CD4-positive, CD25-positive, alpha-beta regulatory T cell (primary cell): ENCODE results near the gene RELT. TPM values are rescaled to one million over a fixed set of nuclear protein-coding genes. Genes with fewer than 3 reads are reported as not detected.

Experiments
- ATAC-seq, 2 donors: fragments of 150-1000 bp; cut with Tn5 transposase; one replicate each; pipeline ENCODE4 v1.10.0; 2021; ENCODE audit warnings: low read depth in 2 of 2, moderate number of reproducible peaks in 2 of 2, moderate library complexity in 1 of 2
- DNase-seq, 3 donors: peaks; one replicate each; pipeline versions ENCODE4 v3.0.0 to v3.0.0-alpha.2; 2012 to 2022; ENCODE audit warnings: mixed read lengths in 1 of 3
- H3K27ac ChIP-seq: one replicate; pipeline ENCODE4 v1.7.0; 2013; ENCODE audit warnings: mild to moderate bottlenecking, low read length; ENCODE audit not compliant: insufficient read depth, poor library complexity, severe bottlenecking
- H3K27me3 ChIP-seq: one replicate; pipeline ENCODE4 v1.7.0; 2013; ENCODE audit warnings: low read length; ENCODE audit not compliant: control insufficient read depth, insufficient read depth
- H3K36me3 ChIP-seq: one replicate; pipeline ENCODE4 v1.7.0; 2013; ENCODE audit warnings: mild to moderate bottlenecking, low read length, moderate library complexity; ENCODE audit not compliant: control insufficient read depth, insufficient read depth
- H3K4me1 ChIP-seq: 2 replicates; pipeline ENCODE4 v1.7.0; 2013; ENCODE audit warnings: mild to moderate bottlenecking, low read length; ENCODE audit not compliant: insufficient read depth, control insufficient read depth, poor library complexity, severe bottlenecking
- H3K4me3 ChIP-seq: one replicate; pipeline ENCODE4 v1.7.0; 2013; ENCODE audit warnings: low read depth, mild to moderate bottlenecking, low read length, moderate library complexity
- H3K9me3 ChIP-seq, 2 experiments: 1 replicate in 1 of 2; 2 replicates in 1 of 2; pipeline ENCODE4 v1.7.0; 2013; ENCODE audit warnings: low read length in 2 of 2, mild to moderate bottlenecking in 1 of 2, moderate library complexity in 1 of 2; ENCODE audit not compliant: control insufficient read depth in 2 of 2
- H3K27ac Mint-ChIP-seq, 3 donors: one replicate each; pipeline ENCODE4 v1.8.0; 2020 to 2022; ENCODE audit warnings: mild to moderate bottlenecking in 3 of 3, mixed read lengths in 3 of 3, moderate library complexity in 2 of 3
- H3K27me3 Mint-ChIP-seq: one replicate; pipeline ENCODE4 v1.8.0; 2022; ENCODE audit warnings: mild to moderate bottlenecking, mixed read lengths
- H3K36me3 Mint-ChIP-seq: one replicate; pipeline ENCODE4 v1.8.0; 2020; ENCODE audit warnings: mixed read lengths
- H3K4me1 Mint-ChIP-seq, 4 donors: one replicate each; pipeline ENCODE4 v1.8.0; 2020 to 2022; ENCODE audit warnings: mixed read lengths in 4 of 4, mild to moderate bottlenecking in 1 of 4
- H3K4me3 Mint-ChIP-seq, 4 donors: one replicate each; pipeline ENCODE4 v1.8.0; 2020 to 2022; ENCODE audit warnings: mild to moderate bottlenecking in 4 of 4, mixed read lengths in 4 of 4, moderate library complexity in 3 of 4
- H3K9me3 Mint-ChIP-seq, 7 donors: one replicate each; pipeline ENCODE4 v1.8.0; 2020 to 2022; ENCODE audit warnings: mixed read lengths in 7 of 7, mild to moderate bottlenecking in 3 of 7, moderate library complexity in 2 of 7
- polyA plus RNA-seq, 4 donors: library from polyadenylated mRNA; unstranded; fragments of 300-500 nt; fragmentation: Illumina TruSeq; gene quantifications; one replicate each; pipeline ENCODE4 v1.2.3, GENCODE V29; 2021
- total RNA-seq: library from RNA; stranded (reverse); gene quantifications from one replicate; pipeline ENCODE4 v1.2.3, GENCODE V29; 2022

The RELT gene
- total and polyA plus RNA-seq, 5 donors from 2014 or later: 2.0 to 117 (median 3.3) TPM

- H3K27me3 Mint-ChIP-seq: peaks cover 9% of the 10 kb centered on the region
- Histone ChIP-seq H3K4me3 (no peak overlapping the region), H3K27ac (no peak overlapping the region), H3K9me3 (no peaks in the 10 kb centered on the region), H3K27me3 (no peaks in the 10 kb centered on the region), H3K36me3 (no peaks in the 10 kb centered on the region), H3K4me1 (no peaks in the 10 kb centered on the region)
- no peaks in the 10 kb centered on the region for H3K4me1 Mint-ChIP-seq
- H3K4me3 Mint-ChIP-seq: no peak overlapping the region
- DNase-seq: no peak
- H3K27ac Mint-ChIP-seq: no peak overlapping the region
- ATAC-seq: no peak
- peaks cover 0 to 3% (median 0%) of the 10 kb centered on the region in 7 donors for H3K9me3 Mint-ChIP-seq
- H3K36me3 Mint-ChIP-seq: no peaks in the 10 kb centered on the region
Observed at GRCh38 chr11:73343076-73343873, 32.9 kb upstream of the RELT start.

- DNase-seq (no peak), ATAC-seq (no peak)
- no peaks in the 10 kb centered on the region for H3K27me3 ChIP-seq
- H3K4me1 Mint-ChIP-seq: no peaks in the 10 kb centered on the region
- no peak overlapping the region for H3K27ac ChIP-seq
- H3K9me3 ChIP-seq: no peaks in the 10 kb centered on the region
- peaks cover 0 to 3% (median 0%) of the 10 kb centered on the region in 7 donors for H3K9me3 Mint-ChIP-seq
- H3K4me3 ChIP-seq: no peak overlapping the region
- no peaks in the 10 kb centered on the region for H3K36me3 Mint-ChIP-seq
- peaks cover 9% of the 10 kb centered on the region for H3K27me3 Mint-ChIP-seq
- H3K4me3 Mint-ChIP-seq: no peak overlapping the region
- no peak overlapping the region for H3K27ac Mint-ChIP-seq
- no peaks in the 10 kb centered on the region for H3K36me3 ChIP-seq
- no peaks in the 10 kb centered on the region for H3K4me1 ChIP-seq
Observed at GRCh38 chr11:73344191-73344607, 32.0 kb upstream of the RELT start.

- no peak for DNase-seq
- H3K4me3 ChIP-seq: no peak overlapping the region
- H3K27me3 ChIP-seq: no peaks in the 10 kb centered on the region
- Mint-ChIP-seq H3K36me3 (no peaks in the 10 kb centered on the region), H3K4me3 (no peak overlapping the region), H3K27me3 (peaks cover 9% of the 10 kb centered on the region), H3K9me3 (peaks cover 0 to 3% (median 0%) of the 10 kb centered on the region in 7 donors), H3K4me1 (peaks cover 0 to 4% (median 0%) of the 10 kb centered on the region in 4 donors), H3K27ac (no peak overlapping the region)
- no peak overlapping the region for H3K27ac ChIP-seq
- no peaks in the 10 kb centered on the region for H3K9me3 ChIP-seq
- no peaks in the 10 kb centered on the region for H3K4me1 ChIP-seq
- H3K36me3 ChIP-seq: no peaks in the 10 kb centered on the region
- ATAC-seq: no peak
Observed at GRCh38 chr11:73345481-73346160, 30.6 kb upstream of the RELT start.

- no peaks in the 10 kb centered on the region for H3K27me3 ChIP-seq
- Mint-ChIP-seq H3K27me3 (peaks cover 13% of the 10 kb centered on the region), H3K36me3 (no peaks in the 10 kb centered on the region), H3K4me3 (no peak overlapping the region), H3K9me3 (peaks cover 0 to 2% (median 0%) of the 10 kb centered on the region in 7 donors), H3K4me1 (peaks cover 0 to 8% (median 5%) of the 10 kb centered on the region in 4 donors), H3K27ac (no peak overlapping the region)
- no peak overlapping the region for H3K27ac ChIP-seq
- no peaks in the 10 kb centered on the region for H3K36me3 ChIP-seq
- H3K4me1 ChIP-seq: no peaks in the 10 kb centered on the region
- no peak overlapping the region for H3K4me3 ChIP-seq
- H3K9me3 ChIP-seq: no peaks in the 10 kb centered on the region
- DNase-seq (no peak), ATAC-seq (no peak)
Observed at GRCh38 chr11:73346186-73346935, 29.8 kb upstream of the RELT start.

GRCh38 chr11:73347067-73347466, 29.1 kb upstream of the RELT start:
- ATAC-seq (no peak), DNase-seq (no peak)
- no peaks in the 10 kb centered on the region for H3K9me3 Mint-ChIP-seq
- Histone ChIP-seq H3K36me3 (no peaks in the 10 kb centered on the region), H3K27ac (no peak overlapping the region), H3K4me1 (no peaks in the 10 kb centered on the region), H3K4me3 (no peak overlapping the region), H3K9me3 (no peaks in the 10 kb centered on the region), H3K27me3 (no peaks in the 10 kb centered on the region)
- H3K27me3 Mint-ChIP-seq: peaks cover 13% of the 10 kb centered on the region
- H3K36me3 Mint-ChIP-seq: no peaks in the 10 kb centered on the region
- no peak overlapping the region for H3K27ac Mint-ChIP-seq
- H3K4me3 Mint-ChIP-seq: no peak overlapping the region
- peaks cover 0 to 9% (median 5%) of the 10 kb centered on the region in 4 donors for H3K4me1 Mint-ChIP-seq

GRCh38 chr11:73348838-73349237, 27.4 kb upstream of the RELT start:
- no peak overlapping the region for H3K4me3 Mint-ChIP-seq
- H3K4me1 Mint-ChIP-seq: peaks cover 0 to 11% (median 7%) of the 10 kb centered on the region in 4 donors
- H3K27me3 ChIP-seq: no peaks in the 10 kb centered on the region
- no peaks in the 10 kb centered on the region for H3K36me3 Mint-ChIP-seq
- peaks cover 13% of the 10 kb centered on the region for H3K27me3 Mint-ChIP-seq
- ATAC-seq (no peak), DNase-seq (no peak)
- H3K27ac ChIP-seq: no peak overlapping the region
- no peak overlapping the region for H3K4me3 ChIP-seq
- H3K9me3 ChIP-seq: no peaks in the 10 kb centered on the region
- no peaks in the 10 kb centered on the region for H3K36me3 ChIP-seq
- no peaks in the 10 kb centered on the region for H3K9me3 Mint-ChIP-seq
- no peak overlapping the region for H3K27ac Mint-ChIP-seq
- no peaks in the 10 kb centered on the region for H3K4me1 ChIP-seq

- Histone ChIP-seq H3K9me3 (no peaks in the 10 kb centered on the region), H3K27me3 (no peaks in the 10 kb centered on the region), H3K4me3 (no peak overlapping the region), H3K27ac (no peak overlapping the region), H3K36me3 (no peaks in the 10 kb centered on the region), H3K4me1 (no peaks in the 10 kb centered on the region)
- H3K4me3 Mint-ChIP-seq: no peak overlapping the region
- DNase-seq (no peak), ATAC-seq (no peak)
- no peaks in the 10 kb centered on the region for H3K36me3 Mint-ChIP-seq
- peaks cover 0 to 11% (median 7%) of the 10 kb centered on the region in 4 donors for H3K4me1 Mint-ChIP-seq
- no peaks in the 10 kb centered on the region for H3K9me3 Mint-ChIP-seq
- H3K27me3 Mint-ChIP-seq: peaks cover 13% of the 10 kb centered on the region
- H3K27ac Mint-ChIP-seq: no peak overlapping the region
Observed at GRCh38 chr11:73349633-73350032, 26.6 kb upstream of the RELT start.
